ENCODE results near the gene HOXA10. TPM values are rescaled to one million over a fixed set of nuclear protein-coding genes. Genes with fewer than 3 reads are reported as not detected.

HOXA10 gene
- total and polyA plus RNA-seq, 4 donors = 0.03 to 0.70 (median 0.13) TPM

DNA sequence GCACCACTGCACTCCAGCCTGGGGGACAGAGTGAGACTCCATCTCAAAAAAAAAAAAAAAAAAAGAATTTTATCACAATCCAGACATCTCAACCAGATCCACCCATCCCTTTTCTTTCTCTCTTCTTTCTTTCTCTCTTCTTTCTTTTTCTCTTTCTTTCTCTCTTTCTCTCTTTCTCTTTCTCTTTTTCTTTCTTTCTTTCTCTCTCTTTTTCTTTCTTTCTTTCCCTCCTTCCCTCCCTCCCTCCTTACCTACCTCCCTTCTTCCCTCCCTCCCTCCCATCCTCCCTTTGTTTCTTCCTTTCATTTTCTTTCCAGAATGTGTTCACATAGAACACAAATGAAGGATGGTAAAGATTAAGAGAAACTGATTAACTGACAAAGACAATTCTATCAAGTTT lies 43.8 kb upstream of the HOXA10 start:
- no peak for TF ChIP-seq SP1 (IDR thresholded peaks at IDR 0.05)
- TF ChIP-seq HNF4G (IDR thresholded peaks at IDR 0.05) = no peak
- TF ChIP-seq YY1 (IDR thresholded peaks at IDR 0.05) = no peak
- no peak for TF ChIP-seq FOXA1 (IDR thresholded peaks at IDR 0.05)
- TF ChIP-seq EGR1 (IDR thresholded peaks at IDR 0.05; ENCODE audit: low read depth in 2 of 2) = no peak
- no peak for TF ChIP-seq RXRA (IDR thresholded peaks at IDR 0.05)
- TF ChIP-seq NR2F2 (IDR thresholded peaks at IDR 0.05) = no peak
- H3K9me3 ChIP-seq (ENCODE audit: control insufficient read depth in 4 of 4, low read length in 3 of 4) = no peaks in the 10 kb centered on the region
- no peak overlapping the region for H3K4me3 ChIP-seq (ENCODE audit: low read depth in 1 of 3, low read length in 3 of 3)
- no peak overlapping the region for H3K27ac ChIP-seq (ENCODE audit: low read depth in 1 of 2, low read length in 2 of 2)
- H3K9ac ChIP-seq (ENCODE audit: low read depth in 1 of 2, low read length in 2 of 2) = no peak overlapping the region
- peaks cover 0 to 5% (median 0%) of the 10 kb centered on the region in 4 donors for H3K4me1 ChIP-seq (ENCODE audit: control insufficient read depth in 4 of 4, insufficient read depth in 4 of 4, low read length in 3 of 4)
- H3K27me3 ChIP-seq (ENCODE audit: control insufficient read depth in 4 of 4, insufficient read depth in 4 of 4, low read length in 3 of 4) = peaks cover 3 to 30% (median 12%) of the 10 kb centered on the region in 4 donors
- no peaks in the 10 kb centered on the region for H3K36me3 ChIP-seq (ENCODE audit: control insufficient read depth in 4 of 4, insufficient read depth in 3 of 4, low read depth in 1 of 4, low read length in 3 of 4)
- DNase-seq (ENCODE audit: low spot score) = no peak

- 86% methylated on average over 2 of the region's 2 CpGs for WGBS
- no peak overlapping the region for H3K9ac ChIP-seq (ENCODE audit: low read depth in 1 of 2, low read length in 2 of 2)
- H3K27ac ChIP-seq (ENCODE audit: low read depth in 1 of 2, low read length in 2 of 2) = no peak overlapping the region
- H3K4me1 ChIP-seq (ENCODE audit: control insufficient read depth in 4 of 4, insufficient read depth in 4 of 4, low read length in 3 of 4) = peaks cover 5 to 8% (median 7%) of the 10 kb centered on the region in 4 donors
- no peaks in the 10 kb centered on the region for H3K9me3 ChIP-seq (ENCODE audit: control insufficient read depth in 4 of 4, low read length in 3 of 4)
- H3K27me3 ChIP-seq (ENCODE audit: control insufficient read depth in 4 of 4, insufficient read depth in 4 of 4, low read length in 3 of 4) = peaks cover 1 to 19% (median 11%) of the 10 kb centered on the region in 4 donors
- H3K4me3 ChIP-seq (ENCODE audit: low read depth in 1 of 3, low read length in 3 of 3) = no peak overlapping the region
- TF ChIP-seq, protein P1, sequence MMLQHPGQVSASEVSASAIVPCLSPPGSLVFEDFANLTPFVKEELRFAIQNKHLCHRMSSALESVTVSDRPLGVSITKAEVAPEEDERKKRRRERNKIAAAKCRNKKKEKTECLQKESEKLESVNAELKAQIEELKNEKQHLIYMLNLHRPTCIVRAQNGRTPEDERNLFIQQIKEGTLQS (IDR thresholded peaks at IDR 0.05) = no peak
- TF ChIP-seq RAD21 (IDR thresholded peaks at IDR 0.05) (no peak), SP1 (IDR thresholded peaks at IDR 0.05) (no peak), EGR1 (IDR thresholded peaks at IDR 0.05; ENCODE audit: low read depth in 2 of 2) (no peak), RXRA (IDR thresholded peaks at IDR 0.05) (no peak), YY1 (IDR thresholded peaks at IDR 0.05) (no peak), HNF4A (conservative IDR thresholded peaks at IDR 0.05) (no peak), TAF1 (conservative IDR thresholded peaks at IDR 0.05) (no peak), GABPA (IDR thresholded peaks at IDR 0.05 in 1 of 2, conservative IDR thresholded peaks at IDR 0.05 in 1 of 2) (no peak), FOXA1 (IDR thresholded peaks at IDR 0.05) (no peak), HNF4G (IDR thresholded peaks at IDR 0.05) (no peak), NR2F2 (IDR thresholded peaks at IDR 0.05) (no peak), JUND (IDR thresholded peaks at IDR 0.05) (no peak), MAX (IDR thresholded peaks at IDR 0.05) (no peak)
- TF ChIP-seq, protein P2, sequence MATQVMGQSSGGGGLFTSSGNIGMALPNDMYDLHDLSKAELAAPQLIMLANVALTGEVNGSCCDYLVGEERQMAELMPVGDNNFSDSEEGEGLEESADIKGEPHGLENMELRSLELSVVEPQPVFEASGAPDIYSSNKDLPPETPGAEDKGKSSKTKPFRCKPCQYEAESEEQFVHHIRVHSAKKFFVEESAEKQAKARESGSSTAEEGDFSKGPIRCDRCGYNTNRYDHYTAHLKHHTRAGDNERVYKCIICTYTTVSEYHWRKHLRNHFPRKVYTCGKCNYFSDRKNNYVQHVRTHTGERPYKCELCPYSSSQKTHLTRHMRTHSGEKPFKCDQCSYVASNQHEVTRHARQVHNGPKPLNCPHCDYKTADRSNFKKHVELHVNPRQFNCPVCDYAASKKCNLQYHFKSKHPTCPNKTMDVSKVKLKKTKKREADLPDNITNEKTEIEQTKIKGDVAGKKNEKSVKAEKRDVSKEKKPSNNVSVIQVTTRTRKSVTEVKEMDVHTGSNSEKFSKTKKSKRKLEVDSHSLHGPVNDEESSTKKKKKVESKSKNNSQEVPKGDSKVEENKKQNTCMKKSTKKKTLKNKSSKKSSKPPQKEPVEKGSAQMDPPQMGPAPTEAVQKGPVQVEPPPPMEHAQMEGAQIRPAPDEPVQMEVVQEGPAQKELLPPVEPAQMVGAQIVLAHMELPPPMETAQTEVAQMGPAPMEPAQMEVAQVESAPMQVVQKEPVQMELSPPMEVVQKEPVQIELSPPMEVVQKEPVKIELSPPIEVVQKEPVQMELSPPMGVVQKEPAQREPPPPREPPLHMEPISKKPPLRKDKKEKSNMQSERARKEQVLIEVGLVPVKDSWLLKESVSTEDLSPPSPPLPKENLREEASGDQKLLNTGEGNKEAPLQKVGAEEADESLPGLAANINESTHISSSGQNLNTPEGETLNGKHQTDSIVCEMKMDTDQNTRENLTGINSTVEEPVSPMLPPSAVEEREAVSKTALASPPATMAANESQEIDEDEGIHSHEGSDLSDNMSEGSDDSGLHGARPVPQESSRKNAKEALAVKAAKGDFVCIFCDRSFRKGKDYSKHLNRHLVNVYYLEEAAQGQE (IDR thresholded peaks at IDR 0.05) = no peak
- DNase-seq (ENCODE audit: low spot score) = no peak
- H3K36me3 ChIP-seq (ENCODE audit: control insufficient read depth in 4 of 4, insufficient read depth in 3 of 4, low read depth in 1 of 4, low read length in 3 of 4) = no peaks in the 10 kb centered on the region
Measured at GRCh38 chr7:27215356-27215755, 41.2 kb upstream of the HOXA10 start.
